ENCODE data around the gene CFAP157.
A peak's percentile ranks its signal among the peaks of the same experiment; 100 is the strongest.

The CFAP157 gene

DNA sequence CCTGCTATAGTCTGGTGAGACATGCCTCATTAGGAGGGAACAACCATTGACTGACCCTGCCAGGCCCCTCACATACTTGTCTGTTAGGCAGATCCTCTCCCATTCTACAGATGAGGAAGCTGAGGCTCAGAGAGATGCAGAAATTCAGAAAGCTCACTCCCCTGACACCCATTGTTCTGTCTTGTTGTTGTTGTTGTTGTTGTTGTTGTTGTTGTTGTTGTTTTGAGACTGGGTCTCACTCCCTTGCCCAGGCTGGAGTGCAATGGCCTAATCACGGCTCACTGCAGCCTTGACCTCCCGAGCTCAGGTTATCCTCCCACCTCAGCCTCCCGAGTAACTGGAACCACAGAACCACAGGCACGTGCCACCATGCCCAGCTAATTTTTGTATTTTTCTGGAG, 13.1 kb upstream of the CFAP157 start:
- H3K27ac ChIP-seq, result no peak overlapping the region
- TF ChIP-seq, protein P1, sequence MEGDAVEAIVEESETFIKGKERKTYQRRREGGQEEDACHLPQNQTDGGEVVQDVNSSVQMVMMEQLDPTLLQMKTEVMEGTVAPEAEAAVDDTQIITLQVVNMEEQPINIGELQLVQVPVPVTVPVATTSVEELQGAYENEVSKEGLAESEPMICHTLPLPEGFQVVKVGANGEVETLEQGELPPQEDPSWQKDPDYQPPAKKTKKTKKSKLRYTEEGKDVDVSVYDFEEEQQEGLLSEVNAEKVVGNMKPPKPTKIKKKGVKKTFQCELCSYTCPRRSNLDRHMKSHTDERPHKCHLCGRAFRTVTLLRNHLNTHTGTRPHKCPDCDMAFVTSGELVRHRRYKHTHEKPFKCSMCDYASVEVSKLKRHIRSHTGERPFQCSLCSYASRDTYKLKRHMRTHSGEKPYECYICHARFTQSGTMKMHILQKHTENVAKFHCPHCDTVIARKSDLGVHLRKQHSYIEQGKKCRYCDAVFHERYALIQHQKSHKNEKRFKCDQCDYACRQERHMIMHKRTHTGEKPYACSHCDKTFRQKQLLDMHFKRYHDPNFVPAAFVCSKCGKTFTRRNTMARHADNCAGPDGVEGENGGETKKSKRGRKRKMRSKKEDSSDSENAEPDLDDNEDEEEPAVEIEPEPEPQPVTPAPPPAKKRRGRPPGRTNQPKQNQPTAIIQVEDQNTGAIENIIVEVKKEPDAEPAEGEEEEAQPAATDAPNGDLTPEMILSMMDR (conservative IDR thresholded peaks at IDR 0.05), result no peak

DNA sequence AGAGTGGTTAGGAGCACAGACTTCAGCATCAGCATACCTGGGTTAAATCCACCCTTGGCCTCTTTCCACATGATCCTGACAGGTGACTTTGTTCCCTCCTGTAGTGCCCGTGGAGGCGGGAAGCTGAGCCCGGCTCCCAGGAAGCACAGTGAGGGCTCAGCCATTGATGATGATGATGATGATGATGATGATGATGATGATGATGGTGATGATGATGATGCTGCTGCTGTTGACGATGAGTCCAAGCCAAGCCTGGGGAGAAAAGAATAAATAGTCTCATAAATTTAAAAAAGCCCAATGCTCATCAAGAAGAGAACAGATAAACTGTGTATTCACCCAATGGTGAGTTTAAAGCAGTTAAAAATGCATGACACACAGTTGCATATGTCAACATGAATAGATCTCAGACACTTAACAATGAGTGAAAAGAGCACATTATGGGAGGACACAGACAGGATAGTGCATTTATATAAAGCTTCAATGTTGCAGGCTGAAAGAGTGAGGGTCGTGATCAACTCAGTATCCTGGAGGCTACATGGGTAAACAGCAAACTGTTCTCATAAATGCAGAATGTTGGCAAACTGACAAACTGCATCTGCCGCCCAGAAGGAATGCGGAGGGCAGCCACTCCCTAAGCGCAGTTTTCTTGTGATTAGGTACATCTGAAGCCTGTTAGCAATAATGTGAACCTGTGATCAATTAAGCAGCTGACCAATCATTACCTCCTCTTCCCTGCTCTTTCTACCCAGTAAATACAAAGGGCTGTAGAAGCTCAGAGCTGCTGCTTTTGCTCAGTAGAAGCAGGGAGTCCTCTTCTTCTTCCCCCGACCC, 11.7 kb upstream of the CFAP157 start:
- TF ChIP-seq, protein P1 (conservative IDR thresholded peaks at IDR 0.05), result no peak

DNA sequence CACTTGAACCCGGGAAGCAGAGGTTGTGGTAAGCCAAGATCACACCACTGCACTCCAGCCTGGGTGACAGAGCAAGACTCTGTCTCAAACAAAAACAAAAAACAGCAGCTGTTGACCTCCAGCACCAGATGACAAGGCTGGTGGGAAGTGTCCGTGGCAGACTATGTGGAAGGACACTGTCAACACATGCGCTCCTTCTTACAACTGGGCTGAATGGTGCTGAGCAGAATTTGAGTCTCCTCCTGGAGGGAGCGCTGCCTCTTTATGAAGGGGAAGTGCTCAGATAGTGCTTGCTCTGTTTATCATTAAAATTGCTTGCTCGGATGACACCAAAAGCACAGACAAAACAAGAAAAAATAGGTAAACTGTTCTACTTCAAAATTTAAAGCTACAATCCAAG, 9.2 kb upstream of the CFAP157 start:
- TF ChIP-seq, protein P1 (conservative IDR thresholded peaks at IDR 0.05), result no peak
- no peak overlapping the region for H3K27ac ChIP-seq

More for the DNA sequence above, 11.7 kb upstream of the CFAP157 start:
- peak overlapping the region; percentile 28 for H3K27ac ChIP-seq

DNA sequence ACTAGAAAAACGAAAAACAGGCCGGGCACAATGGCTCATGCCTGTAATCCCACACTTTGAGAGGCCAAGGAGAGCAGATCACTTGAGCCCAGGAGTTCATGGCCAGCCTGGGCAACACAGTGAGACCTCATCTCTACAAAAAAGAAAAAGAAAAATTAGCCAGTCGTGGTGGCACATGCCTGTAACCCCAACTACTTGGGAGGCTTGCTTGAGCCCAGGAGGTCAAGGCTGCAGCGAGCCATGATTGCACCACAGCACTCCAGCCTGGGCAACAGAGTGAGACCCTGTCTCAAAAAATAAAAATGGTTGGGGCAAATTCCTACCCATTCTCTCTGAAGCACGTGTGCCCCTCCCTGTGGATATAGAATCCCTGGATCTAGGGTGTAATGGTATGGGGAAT, 8.4 kb upstream of the CFAP157 start:
- TF ChIP-seq, protein P1 (conservative IDR thresholded peaks at IDR 0.05), result no peak
- no peak overlapping the region for H3K27ac ChIP-seq

DNA sequence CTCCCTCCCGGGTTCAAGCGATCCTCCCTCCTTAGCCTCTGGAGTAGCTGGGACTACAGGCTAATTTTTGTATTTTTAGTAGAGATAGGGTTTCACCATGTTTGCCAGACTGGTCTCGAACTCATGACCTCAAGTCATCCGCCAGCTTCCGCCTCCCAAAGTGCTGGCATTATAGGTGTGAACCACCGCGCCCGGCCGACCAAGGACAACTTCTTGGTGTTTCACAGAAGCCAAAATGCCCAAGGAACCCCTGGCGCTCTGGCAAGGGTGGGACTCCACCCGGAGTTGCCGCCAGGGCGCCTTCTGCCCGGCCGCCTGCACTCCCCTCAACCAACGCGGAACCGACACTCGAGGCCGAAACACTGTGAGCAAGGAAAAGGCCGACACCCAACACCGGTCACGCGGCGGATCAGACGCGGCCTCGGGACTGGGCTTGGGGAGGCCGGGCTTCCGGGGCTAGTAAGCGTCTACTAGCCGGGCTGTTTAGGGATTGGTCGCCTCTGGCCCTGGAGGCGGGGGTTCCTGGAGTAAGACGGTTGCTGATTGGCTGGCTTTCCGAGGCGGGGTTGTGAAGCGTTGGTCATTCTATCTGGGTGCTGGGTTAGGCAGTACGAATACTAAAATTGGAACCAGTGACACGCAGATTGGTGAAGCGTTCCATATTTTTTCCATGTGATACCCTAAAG, 7.7 kb upstream of the CFAP157 start:
- H3K27ac ChIP-seq, result no peak overlapping the region

DNA sequence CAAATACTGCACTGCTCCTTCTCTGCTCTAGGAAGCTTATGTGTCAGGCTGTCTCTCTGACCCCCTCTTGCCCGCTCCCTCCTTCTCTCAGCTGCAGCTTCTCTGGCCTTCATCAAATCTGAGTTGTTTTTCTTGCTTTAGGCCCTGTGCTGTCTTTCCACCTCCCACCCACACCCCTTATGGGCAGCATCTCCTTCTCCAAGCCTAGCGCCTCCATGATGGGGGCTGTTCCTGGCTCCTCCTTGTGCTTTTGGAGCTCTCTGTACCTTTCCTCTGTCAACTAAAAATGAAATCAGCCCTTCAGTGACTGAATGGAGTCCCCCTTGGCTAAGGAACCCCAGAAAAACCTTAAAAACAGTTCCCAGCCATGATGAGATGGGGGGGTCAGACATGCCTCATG, 6.6 kb upstream of the CFAP157 start:
- TF ChIP-seq, protein P1 (conservative IDR thresholded peaks at IDR 0.05), result no peak
- H3K27ac ChIP-seq, result no peak overlapping the region

More for the DNA sequence above, 7.7 kb upstream of the CFAP157 start:
- TF ChIP-seq, protein P1 (conservative IDR thresholded peaks at IDR 0.05), result no peak

DNA sequence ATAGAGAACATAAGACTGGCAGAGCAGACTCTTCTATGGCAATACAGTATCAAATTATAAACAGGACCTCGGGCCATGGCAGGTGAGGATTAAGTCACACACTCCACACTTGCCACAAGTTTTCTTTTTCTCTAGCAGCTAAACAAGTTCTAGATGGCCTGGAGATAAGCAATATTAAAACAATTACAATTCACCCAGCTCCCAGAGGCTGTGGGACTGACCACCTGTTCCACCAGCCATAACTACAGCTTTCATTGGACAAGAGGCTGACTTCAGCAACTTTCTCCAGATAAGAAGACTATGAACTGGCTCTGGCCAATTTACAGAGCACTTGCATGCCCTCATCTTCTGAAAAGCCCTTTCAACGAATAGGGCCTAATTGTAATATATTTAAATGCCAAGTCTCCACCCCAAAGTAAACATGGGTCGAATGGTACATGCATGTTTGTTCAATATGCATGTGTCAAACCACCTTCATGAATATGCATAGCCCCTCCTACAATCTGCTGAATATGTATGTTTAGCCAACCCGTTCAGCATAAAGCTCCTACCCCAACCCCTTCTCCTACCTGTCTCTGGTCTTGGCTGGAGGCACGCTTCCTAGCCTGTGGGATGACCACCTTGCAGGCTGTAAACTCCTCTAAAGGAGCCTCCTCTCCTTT, 6.1 kb upstream of the CFAP157 start:
- TF ChIP-seq, protein P1 (conservative IDR thresholded peaks at IDR 0.05), result no peak
- no peak overlapping the region for H3K27ac ChIP-seq

All from VCaP (cell line).